ENCODE results near the gene HSD17B11.
"Not testable (repeated sequence)": the region's sequence is repeated elsewhere in the genome, so short reads cannot be mapped to it uniquely, and the experiment has no call there.

Gene HSD17B11

GRCh38 chr4:87356832-87357526 lies 34.0 kb downstream of the HSD17B11 start:
- no peak for DNase-seq (ENCODE audit: low read depth, low spot score)

- DNase-seq (ENCODE audit: low read depth, low spot score), result no peak
Measured at GRCh38 chr4:87354168-87355102, 36.6 kb downstream of the HSD17B11 start.

GRCh38 chr4:87353592-87353991 lies 37.4 kb downstream of the HSD17B11 start:
- DNase-seq (ENCODE audit: low read depth, low spot score), result no peak

- DNase-seq (ENCODE audit: low read depth, low spot score), result no peak
Measured at GRCh38 chr4:87345139-87345538, 45.8 kb downstream of the HSD17B11 start.

- no peak for DNase-seq (ENCODE audit: low read depth, low spot score)
Measured at GRCh38 chr4:87342872-87343271, 48.1 kb downstream of the HSD17B11 start.

GRCh38 chr4:87341954-87342635 lies 48.9 kb downstream of the HSD17B11 start:
- DNase-seq (ENCODE audit: low read depth, low spot score), result not testable (repeated sequence)

GRCh38 chr4:87339440-87339839 lies 51.5 kb downstream of the HSD17B11 start:
- DNase-seq (ENCODE audit: low read depth, low spot score), result no peak

GRCh38 chr4:87337361-87337760 lies 53.6 kb downstream of the HSD17B11 start:
- no peak for DNase-seq (ENCODE audit: low read depth, low spot score)

GRCh38 chr4:87333267-87333666 lies 57.7 kb downstream of the HSD17B11 start:
- no peak for DNase-seq (ENCODE audit: low read depth, low spot score)

GRCh38 chr4:87330761-87331160 lies 60.2 kb downstream of the HSD17B11 start:
- no peak for DNase-seq (ENCODE audit: low read depth, low spot score)

- no peak for DNase-seq (ENCODE audit: low read depth, low spot score)
Measured at GRCh38 chr4:87327136-87327535, 63.9 kb downstream of the HSD17B11 start.

- DNase-seq (ENCODE audit: low read depth, low spot score), result no peak
Measured at GRCh38 chr4:87326460-87326859, 64.5 kb downstream of the HSD17B11 start.

- DNase-seq (ENCODE audit: low read depth, low spot score), result no peak
Measured at GRCh38 chr4:87322754-87323153, 68.2 kb downstream of the HSD17B11 start, which contains the start of gene HSD17B13. HSD17B13 (minus strand) TSS chr4:87322882; CDS start chr4:87322841, 41 bp downstream.

GRCh38 chr4:87321888-87322287 lies 69.1 kb downstream of the HSD17B11 start:
- no peak for DNase-seq (ENCODE audit: low read depth, low spot score)

- no peak for DNase-seq (ENCODE audit: low read depth, low spot score)
Measured at GRCh38 chr4:87317527-87317926, 73.5 kb downstream of the HSD17B11 start.

- no peak for DNase-seq (ENCODE audit: low read depth, low spot score)
Measured at GRCh38 chr4:87316961-87317360, 74.0 kb downstream of the HSD17B11 start.

- not testable (repeated sequence) for DNase-seq (ENCODE audit: low read depth, low spot score)
Measured at GRCh38 chr4:87315000-87315399, 76.0 kb downstream of the HSD17B11 start.

GRCh38 chr4:87313756-87314155 lies 77.2 kb downstream of the HSD17B11 start:
- no peak for DNase-seq (ENCODE audit: low read depth, low spot score)

GRCh38 chr4:87311684-87312083 lies 79.3 kb downstream of the HSD17B11 start:
- no peak for DNase-seq (ENCODE audit: low read depth, low spot score)

- no peak for DNase-seq (ENCODE audit: low read depth, low spot score)
Measured at GRCh38 chr4:87310691-87311335, 80.2 kb downstream of the HSD17B11 start.

GRCh38 chr4:87309625-87310024 lies 81.4 kb downstream of the HSD17B11 start:
- DNase-seq (ENCODE audit: low read depth, low spot score), result no peak

GRCh38 chr4:87306056-87306455 lies 84.9 kb downstream of the HSD17B11 start:
- DNase-seq (ENCODE audit: low read depth, low spot score), result no peak
